ENCODE measurements around the gene PPP1R9B. TPM values are rescaled to one million over a fixed set of nuclear protein-coding genes. Genes with fewer than 3 reads are reported as not detected.

PPP1R9B gene
- total RNA-seq, 3 donors from 2014 or later = 21.8 to 24.9 (median 22.7) TPM

DNA sequence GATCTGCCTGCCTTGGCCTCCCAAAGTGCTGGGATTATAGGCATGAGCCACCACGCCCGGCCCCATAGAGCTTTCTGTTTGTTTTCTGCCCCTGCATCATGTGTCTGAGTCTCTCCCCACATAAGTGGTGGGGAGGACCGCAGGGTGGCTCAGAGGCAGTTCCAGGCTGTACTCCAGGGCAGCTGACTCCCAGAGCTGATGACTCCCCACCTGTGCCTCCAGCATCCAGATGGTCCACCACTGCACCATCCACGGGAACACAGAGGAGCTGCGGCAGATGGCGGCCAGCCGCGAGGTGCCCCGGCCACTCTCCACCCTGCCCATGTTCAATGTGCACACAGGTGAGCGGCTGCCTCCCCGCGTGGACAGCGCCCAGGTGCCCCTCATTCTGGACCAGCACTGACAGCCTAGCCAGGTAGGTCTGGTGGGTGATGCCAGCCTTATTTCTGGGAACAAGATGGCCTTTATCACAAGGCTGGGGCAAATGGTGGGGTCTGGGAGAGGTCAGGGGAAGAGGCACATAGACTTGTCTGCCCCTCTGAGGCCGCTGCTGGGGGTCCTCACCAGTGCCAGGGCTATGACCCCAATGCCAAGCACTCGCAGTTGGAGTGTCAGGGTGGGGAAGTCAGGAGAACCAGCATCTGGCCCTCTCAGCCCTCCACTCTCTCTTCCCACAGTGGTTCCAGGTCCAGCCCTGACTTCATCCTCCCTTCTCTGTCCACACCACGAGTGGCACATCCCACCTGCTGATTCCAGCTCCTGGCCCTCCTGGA, 24.7 kb upstream of the PPP1R9B start:
- no peak overlapping the region for H3K4me3 ChIP-seq
- H3K9me3 ChIP-seq = no peaks in the 10 kb centered on the region
- no peak for DNase-seq (ENCODE audit: low spot score in 2 of 2)
- H3K4me1 ChIP-seq = peaks cover 9 to 10% of the 10 kb centered on the region in 2 donors
- peak overlapping the region; percentile 36 to 50 for H3K27ac ChIP-seq
- TF ChIP-seq, protein P1, sequence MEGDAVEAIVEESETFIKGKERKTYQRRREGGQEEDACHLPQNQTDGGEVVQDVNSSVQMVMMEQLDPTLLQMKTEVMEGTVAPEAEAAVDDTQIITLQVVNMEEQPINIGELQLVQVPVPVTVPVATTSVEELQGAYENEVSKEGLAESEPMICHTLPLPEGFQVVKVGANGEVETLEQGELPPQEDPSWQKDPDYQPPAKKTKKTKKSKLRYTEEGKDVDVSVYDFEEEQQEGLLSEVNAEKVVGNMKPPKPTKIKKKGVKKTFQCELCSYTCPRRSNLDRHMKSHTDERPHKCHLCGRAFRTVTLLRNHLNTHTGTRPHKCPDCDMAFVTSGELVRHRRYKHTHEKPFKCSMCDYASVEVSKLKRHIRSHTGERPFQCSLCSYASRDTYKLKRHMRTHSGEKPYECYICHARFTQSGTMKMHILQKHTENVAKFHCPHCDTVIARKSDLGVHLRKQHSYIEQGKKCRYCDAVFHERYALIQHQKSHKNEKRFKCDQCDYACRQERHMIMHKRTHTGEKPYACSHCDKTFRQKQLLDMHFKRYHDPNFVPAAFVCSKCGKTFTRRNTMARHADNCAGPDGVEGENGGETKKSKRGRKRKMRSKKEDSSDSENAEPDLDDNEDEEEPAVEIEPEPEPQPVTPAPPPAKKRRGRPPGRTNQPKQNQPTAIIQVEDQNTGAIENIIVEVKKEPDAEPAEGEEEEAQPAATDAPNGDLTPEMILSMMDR (IDR thresholded peaks at IDR 0.05) = no peak
- no peak for TF ChIP-seq POLR2AphosphoS5 (IDR thresholded peaks at IDR 0.05)
- H3K27me3 ChIP-seq = no peaks in the 10 kb centered on the region
- intact Hi-C loops (cut with DNase I; ENCODE audit: low total_unique reads) = no loop called here
- no peaks in the 10 kb centered on the region for H3K36me3 ChIP-seq

DNA sequence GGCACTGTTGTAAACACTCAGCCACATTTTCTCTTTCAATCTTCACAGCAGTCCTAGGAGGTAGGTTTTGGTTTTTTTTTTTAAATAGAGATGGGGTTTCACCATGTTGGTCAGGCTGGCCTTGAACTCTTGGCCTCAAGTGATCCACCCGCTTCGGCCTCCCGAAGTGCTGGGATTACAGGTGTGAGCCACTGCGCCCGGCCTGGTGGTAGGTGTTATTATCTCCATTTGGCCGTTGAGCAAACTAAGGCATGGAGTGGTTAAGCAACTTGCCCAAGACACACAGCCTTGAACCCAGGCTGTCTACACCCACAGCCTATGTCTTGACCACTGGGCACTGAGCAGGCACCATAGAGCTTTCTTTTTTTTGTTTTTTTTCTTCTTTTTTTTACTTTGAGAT, 24.0 kb upstream of the PPP1R9B start:
- intact Hi-C loops (cut with DNase I; ENCODE audit: low total_unique reads) = no loop called here
- no peak for TF ChIP-seq POLR2AphosphoS5 (IDR thresholded peaks at IDR 0.05)
- TF ChIP-seq, protein P1 (IDR thresholded peaks at IDR 0.05) = no peak
- TF ChIP-seq POLR2A (IDR thresholded peaks at IDR 0.05) = no peak
- H3K4me1 ChIP-seq = peaks cover 9 to 10% of the 10 kb centered on the region in 2 donors
- no peak overlapping the region for H3K4me3 ChIP-seq
- DNase-seq (ENCODE audit: low spot score in 2 of 2) = no peak
- no peaks in the 10 kb centered on the region for H3K36me3 ChIP-seq
- H3K27me3 ChIP-seq = no peaks in the 10 kb centered on the region
- H3K27ac ChIP-seq = no peak overlapping the region
- no peaks in the 10 kb centered on the region for H3K9me3 ChIP-seq

DNA sequence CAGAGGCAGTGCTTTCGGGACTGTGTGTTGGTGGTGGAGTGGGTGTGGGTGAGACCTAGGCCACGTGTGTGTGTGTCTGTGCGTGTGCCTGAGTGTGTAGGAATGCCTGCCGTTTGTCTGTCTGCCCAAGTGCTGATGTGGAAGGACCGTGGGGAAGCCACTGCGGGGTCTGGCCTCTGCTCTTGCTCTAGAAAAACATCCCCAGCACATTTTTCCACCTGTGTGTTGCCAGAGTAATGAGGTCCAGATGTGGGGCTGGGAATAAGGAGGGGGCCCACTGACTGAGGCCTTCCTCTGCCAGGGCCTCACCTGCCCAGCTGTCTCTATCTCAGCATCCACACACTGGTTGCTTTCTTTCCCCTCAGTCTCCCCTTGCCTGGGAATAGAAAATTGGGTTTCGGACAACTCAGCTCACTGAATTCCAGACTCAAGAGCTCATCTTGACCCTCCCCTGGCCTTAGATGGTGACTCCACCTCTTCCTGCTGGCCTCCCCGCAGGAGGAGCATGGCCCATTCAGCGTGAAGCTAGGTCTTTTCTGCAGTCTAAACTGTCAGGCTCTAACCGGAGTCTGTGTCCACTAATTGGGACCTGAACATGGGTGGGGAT, 23.0 kb upstream of the PPP1R9B start:
- DNase-seq (ENCODE audit: low spot score in 2 of 2) = no peak
- intact Hi-C loops (cut with DNase I; ENCODE audit: low total_unique reads) = no loop called here
- Histone ChIP-seq H3K4me3 (no peak overlapping the region), H3K27me3 (no peaks in the 10 kb centered on the region), H3K9me3 (no peaks in the 10 kb centered on the region), H3K36me3 (no peaks in the 10 kb centered on the region), H3K4me1 (peaks cover 8% of the 10 kb centered on the region in 2 donors), H3K27ac (peak overlapping the region; percentile 77 to 88)
- TF ChIP-seq, protein P1 (IDR thresholded peaks at IDR 0.05) = no peak
- TF ChIP-seq POLR2A (IDR thresholded peaks at IDR 0.05) (no peak), POLR2AphosphoS5 (IDR thresholded peaks at IDR 0.05) (no peak)

DNA sequence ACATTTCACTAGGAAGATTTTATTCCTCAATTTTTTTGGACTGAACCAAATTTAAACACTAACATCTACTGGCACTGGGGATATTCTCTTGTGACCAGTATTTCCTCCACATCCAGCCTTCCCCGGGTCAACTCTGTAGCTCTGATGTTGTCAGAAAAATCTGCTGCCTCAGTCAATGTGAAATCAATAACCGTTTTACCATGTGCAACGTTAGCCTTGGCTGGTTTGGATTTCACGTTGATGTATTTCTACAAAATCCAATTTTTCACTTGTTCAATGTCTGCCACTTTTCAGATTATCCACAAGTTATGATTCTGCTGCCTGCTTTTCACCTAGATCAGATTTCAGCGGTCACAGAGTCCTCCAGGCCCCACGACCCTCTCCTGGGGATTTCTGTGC, 22.5 kb upstream of the PPP1R9B start:
- Histone ChIP-seq H3K9me3 (no peaks in the 10 kb centered on the region), H3K36me3 (no peaks in the 10 kb centered on the region), H3K4me3 (no peak overlapping the region), H3K4me1 (peaks cover 3% of the 10 kb centered on the region in 2 donors), H3K27me3 (no peaks in the 10 kb centered on the region), H3K27ac (peak overlapping the region; percentile 77 to 88)
- intact Hi-C loops (cut with DNase I; ENCODE audit: low total_unique reads) = no loop called here
- no peak for DNase-seq (ENCODE audit: low spot score in 2 of 2)
- TF ChIP-seq POLR2AphosphoS5 (IDR thresholded peaks at IDR 0.05) = no peak
- TF ChIP-seq, protein P1 (IDR thresholded peaks at IDR 0.05) = no peak
- TF ChIP-seq POLR2A (IDR thresholded peaks at IDR 0.05) = no peak

DNA sequence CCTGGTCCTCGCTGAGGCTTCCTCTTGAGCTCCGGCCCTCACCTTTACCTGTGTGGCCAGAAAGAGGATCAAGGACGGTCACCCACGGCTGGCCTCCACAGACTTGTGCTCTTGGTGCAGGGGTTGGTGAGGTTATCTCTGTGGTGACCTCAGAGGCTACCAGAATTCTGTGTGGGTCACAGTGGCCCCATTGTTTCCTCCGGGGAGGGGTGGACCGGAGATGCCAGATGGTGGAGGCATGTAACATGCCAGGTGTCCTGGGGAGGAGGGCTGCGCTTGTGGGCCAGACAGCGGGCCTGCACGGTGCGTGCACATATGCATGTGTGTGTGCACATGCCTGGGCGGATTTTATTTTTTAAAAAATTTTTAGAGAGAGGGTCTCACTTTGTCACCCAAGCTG, 21.7 kb upstream of the PPP1R9B start:
- H3K27me3 ChIP-seq = no peaks in the 10 kb centered on the region
- no peak overlapping the region for H3K4me3 ChIP-seq
- no peaks in the 10 kb centered on the region for H3K4me1 ChIP-seq
- no peak for DNase-seq (ENCODE audit: low spot score in 2 of 2)
- TF ChIP-seq, protein P1 (IDR thresholded peaks at IDR 0.05) = no peak
- no peak for TF ChIP-seq POLR2A (IDR thresholded peaks at IDR 0.05)
- TF ChIP-seq POLR2AphosphoS5 (IDR thresholded peaks at IDR 0.05) = no peak
- H3K27ac ChIP-seq = peak overlapping the region; percentile 43 to 77
- intact Hi-C loops (cut with DNase I; ENCODE audit: low total_unique reads) = no loop called here
- no peaks in the 10 kb centered on the region for H3K36me3 ChIP-seq
- H3K9me3 ChIP-seq = no peaks in the 10 kb centered on the region

Data from breast epithelium (tissue), 4 donors.